Measurements from ENCODE around the gene AGBL4. TPM values are rescaled to one million over a fixed set of nuclear protein-coding genes. Genes with fewer than 3 reads are reported as not detected.

Gene AGBL4
- total RNA-seq, 6 experiments from 2014 or later: not detected

DNA sequence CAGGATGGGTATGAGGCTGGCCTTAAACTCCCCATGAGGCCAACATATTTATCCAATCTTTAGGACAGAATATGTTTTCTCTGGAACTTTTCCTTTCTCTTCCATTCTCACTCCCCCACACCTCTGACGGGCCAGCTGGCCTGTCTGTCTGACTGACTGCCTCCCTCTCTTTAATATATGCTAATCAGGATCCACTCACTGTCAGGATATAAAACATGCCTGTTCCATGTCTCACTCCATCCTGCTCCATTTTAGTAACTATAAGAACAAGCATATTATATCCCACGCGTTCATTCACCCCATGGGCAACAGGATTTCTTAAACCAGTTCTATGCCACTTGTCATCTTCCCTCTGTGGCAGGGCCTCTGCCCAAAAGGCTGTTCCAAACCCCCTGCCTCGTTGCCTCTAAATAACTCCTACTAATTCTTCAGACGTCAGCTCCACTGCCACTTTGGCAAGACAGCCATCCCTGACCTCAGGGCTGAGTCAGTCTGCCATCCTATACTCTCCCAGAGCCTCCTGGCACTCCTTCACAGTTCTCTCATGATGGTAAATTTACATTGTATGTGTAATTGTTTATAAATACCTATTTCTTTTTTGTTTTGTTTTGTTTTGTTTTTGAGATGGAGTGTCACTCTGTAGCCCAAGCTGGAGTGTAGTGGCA lies 1467.4 kb downstream of the AGBL4 start:
- Mint-ChIP-seq H3K9me3 (peaks cover 53% of the 10 kb centered on the region), H3K4me3 (no peak overlapping the region), H3K27ac (no peak overlapping the region), H3K4me1 (ENCODE audit: low read depth) (no peaks in the 10 kb centered on the region), H3K27me3 (ENCODE audit: insufficient read depth) (no peaks in the 10 kb centered on the region; the same call in 1 of the 2 replicates), H3K36me3 (ENCODE audit: low read depth) (no peaks in the 10 kb centered on the region; the same call in 1 of the 2 replicates)
- TF ChIP-seq, protein P1, sequence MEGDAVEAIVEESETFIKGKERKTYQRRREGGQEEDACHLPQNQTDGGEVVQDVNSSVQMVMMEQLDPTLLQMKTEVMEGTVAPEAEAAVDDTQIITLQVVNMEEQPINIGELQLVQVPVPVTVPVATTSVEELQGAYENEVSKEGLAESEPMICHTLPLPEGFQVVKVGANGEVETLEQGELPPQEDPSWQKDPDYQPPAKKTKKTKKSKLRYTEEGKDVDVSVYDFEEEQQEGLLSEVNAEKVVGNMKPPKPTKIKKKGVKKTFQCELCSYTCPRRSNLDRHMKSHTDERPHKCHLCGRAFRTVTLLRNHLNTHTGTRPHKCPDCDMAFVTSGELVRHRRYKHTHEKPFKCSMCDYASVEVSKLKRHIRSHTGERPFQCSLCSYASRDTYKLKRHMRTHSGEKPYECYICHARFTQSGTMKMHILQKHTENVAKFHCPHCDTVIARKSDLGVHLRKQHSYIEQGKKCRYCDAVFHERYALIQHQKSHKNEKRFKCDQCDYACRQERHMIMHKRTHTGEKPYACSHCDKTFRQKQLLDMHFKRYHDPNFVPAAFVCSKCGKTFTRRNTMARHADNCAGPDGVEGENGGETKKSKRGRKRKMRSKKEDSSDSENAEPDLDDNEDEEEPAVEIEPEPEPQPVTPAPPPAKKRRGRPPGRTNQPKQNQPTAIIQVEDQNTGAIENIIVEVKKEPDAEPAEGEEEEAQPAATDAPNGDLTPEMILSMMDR (IDR thresholded peaks at IDR 0.05): no peak
- no peak for DNase-seq

DNA sequence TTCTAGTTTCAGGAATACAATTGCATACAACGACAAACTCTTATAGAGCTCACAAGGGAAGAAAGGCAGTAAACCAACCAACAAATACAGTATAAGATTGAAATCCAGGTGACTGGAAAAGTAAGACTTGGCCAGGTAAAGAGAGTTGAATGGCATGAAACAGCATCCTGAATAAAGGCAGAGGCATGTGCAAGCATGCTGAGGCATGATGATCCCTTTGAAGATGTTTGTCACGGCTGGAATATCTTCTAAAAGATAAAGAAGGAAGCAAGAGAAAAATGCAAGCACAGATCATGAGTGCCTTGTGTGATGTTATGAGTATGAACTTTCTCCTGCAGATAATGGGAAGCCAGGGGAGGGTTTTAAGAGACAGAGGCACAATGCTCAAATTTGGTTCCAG lies 1468.5 kb downstream of the AGBL4 start:
- H3K9me3 Mint-ChIP-seq: peaks cover 57% of the 10 kb centered on the region
- no peak overlapping the region for H3K4me3 Mint-ChIP-seq
- no peak overlapping the region for H3K27ac Mint-ChIP-seq
- no peaks in the 10 kb centered on the region; the same call in 1 of the 2 replicates for H3K36me3 Mint-ChIP-seq (ENCODE audit: low read depth)
- TF ChIP-seq, protein P1 (IDR thresholded peaks at IDR 0.05): no peak
- no peak for DNase-seq
- H3K4me1 Mint-ChIP-seq (ENCODE audit: low read depth): no peaks in the 10 kb centered on the region
- no peaks in the 10 kb centered on the region; the same call in 1 of the 2 replicates for H3K27me3 Mint-ChIP-seq (ENCODE audit: insufficient read depth)

DNA sequence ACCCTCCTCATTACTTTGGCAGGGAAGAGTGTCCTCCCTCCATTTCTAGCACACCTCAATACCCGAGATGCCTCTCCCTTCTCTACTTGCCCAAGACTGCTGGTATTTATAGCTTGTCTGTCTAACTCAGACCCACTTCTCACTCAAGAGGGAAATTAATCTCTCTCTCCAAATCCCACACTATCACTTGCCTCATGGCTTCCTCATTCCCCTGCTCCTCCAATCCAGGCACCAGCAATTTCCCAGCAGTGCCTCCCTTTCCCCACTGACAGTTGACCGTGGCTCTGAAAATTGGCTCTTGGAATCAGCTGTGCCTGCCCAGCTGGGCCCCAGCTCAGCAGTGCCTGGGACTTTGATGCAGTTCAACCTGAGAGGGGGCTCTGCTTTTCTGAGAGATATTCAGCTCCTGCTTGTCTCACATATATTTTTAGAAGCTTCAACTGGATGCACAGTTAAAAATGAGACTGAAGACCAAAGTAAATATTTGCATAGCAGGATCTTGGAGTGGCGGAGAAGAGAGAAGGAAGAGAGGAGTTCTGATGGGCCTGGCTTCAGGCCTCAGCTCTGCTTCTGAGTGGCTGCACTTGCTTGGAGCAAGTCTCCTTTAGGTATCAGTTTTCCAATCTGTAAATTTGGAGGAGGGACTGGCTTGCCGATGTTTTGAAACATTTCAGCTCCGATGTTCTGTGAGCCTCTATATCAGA lies 1470.7 kb downstream of the AGBL4 start:
- Mint-ChIP-seq H3K27me3 (ENCODE audit: insufficient read depth) (peaks cover 3% of the 10 kb centered on the region), H3K4me3 (no peak overlapping the region), H3K9me3 (peaks cover 61% of the 10 kb centered on the region), H3K4me1 (ENCODE audit: low read depth) (no peaks in the 10 kb centered on the region), H3K36me3 (ENCODE audit: low read depth) (no peaks in the 10 kb centered on the region), H3K27ac (no peak overlapping the region)
- TF ChIP-seq, protein P1 (IDR thresholded peaks at IDR 0.05): no peak
- no peak for DNase-seq

DNA sequence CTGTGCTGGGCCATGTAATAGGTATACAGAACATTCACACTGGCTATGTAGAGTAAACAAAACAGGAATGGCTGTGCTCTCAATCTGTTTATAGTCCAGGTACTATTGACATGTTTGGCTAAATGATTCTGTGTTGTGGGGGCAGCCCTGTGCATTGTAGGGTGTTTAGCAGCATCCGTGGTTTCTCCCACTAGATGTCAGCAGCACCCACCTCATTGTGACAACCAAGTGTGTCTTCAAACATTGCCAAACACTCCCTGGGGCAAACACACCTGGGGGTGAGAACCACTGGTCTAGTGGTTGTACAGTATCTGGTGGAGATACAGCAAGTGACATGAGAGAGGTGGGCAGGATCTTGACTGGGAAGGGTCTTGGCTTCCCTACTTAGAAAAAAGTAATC lies 1471.3 kb downstream of the AGBL4 start:
- no peak overlapping the region for H3K4me3 Mint-ChIP-seq
- H3K27me3 Mint-ChIP-seq (ENCODE audit: insufficient read depth): peaks cover 3% of the 10 kb centered on the region
- no peak for DNase-seq
- TF ChIP-seq, protein P1 (IDR thresholded peaks at IDR 0.05): no peak
- no peaks in the 10 kb centered on the region for H3K36me3 Mint-ChIP-seq (ENCODE audit: low read depth)
- H3K27ac Mint-ChIP-seq: no peak overlapping the region
- H3K4me1 Mint-ChIP-seq (ENCODE audit: low read depth): no peaks in the 10 kb centered on the region
- peaks cover 67% of the 10 kb centered on the region for H3K9me3 Mint-ChIP-seq

DNA sequence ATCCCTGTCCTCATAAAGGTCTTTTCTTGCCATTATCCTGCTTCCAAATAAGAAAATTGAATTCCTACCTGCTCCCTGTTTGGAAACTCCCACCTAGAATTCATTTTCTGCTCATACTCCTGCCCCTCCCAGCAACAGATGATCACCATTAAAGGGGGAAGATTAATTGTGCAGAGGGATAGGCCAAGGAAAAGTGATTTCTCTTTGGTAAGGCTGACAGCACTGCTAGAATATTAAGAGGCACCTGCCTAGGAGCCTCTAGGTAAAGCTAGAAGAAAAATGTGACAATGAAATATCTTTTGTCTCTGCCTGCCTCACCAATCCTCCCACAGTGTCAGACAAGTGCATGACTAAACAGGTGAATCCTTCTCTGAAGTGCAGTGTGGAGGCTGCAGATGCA lies 1474.8 kb downstream of the AGBL4 start:
- H3K27me3 Mint-ChIP-seq (ENCODE audit: insufficient read depth): peaks cover 4% of the 10 kb centered on the region; the same call in 1 of the 2 replicates

More for the DNA sequence above, 1474.8 kb downstream of the AGBL4 start:
- H3K27ac Mint-ChIP-seq: no peak overlapping the region
- TF ChIP-seq, protein P1 (IDR thresholded peaks at IDR 0.05): no peak
- H3K4me1 Mint-ChIP-seq (ENCODE audit: low read depth): no peaks in the 10 kb centered on the region
- H3K9me3 Mint-ChIP-seq: peaks cover 71% of the 10 kb centered on the region
- DNase-seq: no peak
- H3K4me3 Mint-ChIP-seq: no peak overlapping the region
- H3K36me3 Mint-ChIP-seq (ENCODE audit: low read depth): no peaks in the 10 kb centered on the region
